GM20000 (cell line): ENCODE data around the gene DIDO1.

Source experiments
- DNase-seq: peaks from one replicate; pipeline ENCODE4 v3.0.0; 2012; ENCODE audit warnings: low spot score
- CTCF ChIP-seq: IDR thresholded peaks from 2 replicates; pipeline ENCODE4 v1.5.1; 2012; ENCODE audit warnings: mild to moderate bottlenecking, control low read depth; ENCODE audit errors: extremely low read depth, missing control alignments

DIDO1 gene

GRCh38 chr20:62905536-62906117 lies 20.7 kb downstream of the DIDO1 start:
- no peak for TF ChIP-seq CTCF
- DNase-seq = no peak

GRCh38 chr20:62902926-62903615 lies 23.2 kb downstream of the DIDO1 start:
- no peak for DNase-seq
- no peak for TF ChIP-seq CTCF

- TF ChIP-seq CTCF = no peak
- DNase-seq = no peak
Observed at GRCh38 chr20:62901891-62902290, 24.4 kb downstream of the DIDO1 start.

- no peak for TF ChIP-seq CTCF
- no peak for DNase-seq
Observed at GRCh38 chr20:62900692-62901584, 25.4 kb downstream of the DIDO1 start.

- TF ChIP-seq CTCF = peak; percentile 93
- DNase-seq = peak; percentile 90
Observed at GRCh38 chr20:62900052-62900691, 26.1 kb downstream of the DIDO1 start.

- DNase-seq = no peak
- TF ChIP-seq CTCF = no peak
Observed at GRCh38 chr20:62899633-62900051, 26.7 kb downstream of the DIDO1 start.
